SK-N-MC (cell line): ENCODE data around the gene MEX3B.
A peak's percentile ranks its signal among the peaks of the same experiment; 100 is the strongest.
"Not testable (repeated sequence)": the region's sequence is repeated elsewhere in the genome, so short reads cannot be mapped to it uniquely, and the experiment has no call there.

Experiments used
- DNase-seq: peaks from one replicate; pipeline ENCODE4 v3.0.0-alpha.2; 2011; ENCODE audit warnings: low read depth, low spot score
- H3K27ac ChIP-seq: fragments of 200-600 bp; sonication (generic); 2 replicates; pipeline ENCODE4 v1.5.1; 2016; ENCODE audit warnings: mixed run types
- H3K36me3 ChIP-seq: fragments of 200-600 bp; sonication (generic); 2 replicates; pipeline ENCODE4 v1.6.1; 2017; ENCODE audit warnings: antibody characterized with exemption, low read length, mixed read lengths; ENCODE audit not compliant: insufficient read depth
- H3K4me3 ChIP-seq: fragments of 200-600 bp; sonication (generic); 2 replicates; pipeline ENCODE4 v1.5.1; 2016
- H3K9ac ChIP-seq: fragments of 200-600 bp; sonication (generic); 2 replicates; pipeline ENCODE4 v1.8.0; 2017; ENCODE audit warnings: mixed run types, mixed read lengths; ENCODE audit not compliant: insufficient read length
- H3K9me3 ChIP-seq: fragments of 200-600 bp; sonication (generic); 2 replicates; pipeline ENCODE4 v1.6.1; 2017; ENCODE audit warnings: low read depth, mild to moderate bottlenecking, antibody characterized with exemption, low read length, moderate library complexity, mixed read lengths
- EZH2 ChIP-seq: fragments of 200-600 bp; sonication (generic); IDR thresholded peaks from one replicate; pipeline ENCODE4 v1.6.1; 2017; ENCODE audit warnings: antibody characterized with exemption
- FOXP2 ChIP-seq: optimal IDR thresholded peaks from 2 replicates; pipeline ENCODE3; 2011; ENCODE audit warnings: mild to moderate bottlenecking, moderate library complexity; ENCODE audit not compliant: insufficient read depth; ENCODE audit errors: extremely low read length, control extremely low read depth
- POLR2AphosphoS5 ChIP-seq: IDR thresholded peaks from 2 replicates; pipeline ENCODE4 v1.6.1; 2012; ENCODE audit warnings: mild to moderate bottlenecking, low read depth, low read length, borderline replicate concordance

MEX3B gene

DNA sequence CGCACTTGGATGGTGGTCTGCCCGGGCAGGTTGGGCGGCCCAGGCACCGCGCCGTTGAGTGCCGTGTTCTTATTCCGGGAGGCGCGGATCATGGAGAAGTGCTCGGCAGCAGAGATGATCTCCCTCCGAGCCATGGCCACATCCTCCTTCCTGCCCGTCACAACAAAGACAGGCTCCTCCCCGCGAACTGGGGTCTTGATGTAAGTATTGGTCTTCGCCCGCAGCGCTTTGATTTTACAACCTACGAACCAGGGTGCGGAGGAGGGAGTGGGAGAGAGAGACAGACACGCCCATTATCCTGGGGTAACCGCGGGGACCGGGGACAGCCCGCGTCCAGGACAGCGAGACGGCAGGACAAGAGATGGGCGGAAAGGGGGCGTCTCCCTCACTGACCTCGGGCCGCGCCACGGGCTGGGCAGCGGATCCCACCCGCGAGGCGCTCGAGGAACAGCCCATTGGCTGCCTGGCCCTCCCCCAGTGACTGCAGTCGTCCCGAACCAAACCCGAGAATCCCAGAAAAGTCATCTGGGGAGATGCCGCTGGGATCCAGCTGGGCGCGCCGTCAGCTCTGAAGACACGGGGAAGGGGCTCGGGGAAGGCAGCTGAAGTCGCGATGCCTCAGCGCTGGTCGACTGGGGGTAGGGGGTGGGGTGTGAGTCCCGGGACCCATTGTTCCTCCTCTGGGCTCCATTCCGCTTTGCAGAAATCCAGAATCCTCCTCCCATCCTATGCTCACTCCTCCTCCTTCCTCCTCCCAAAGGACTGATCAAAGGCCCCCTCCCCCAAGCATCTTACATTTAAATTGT lies 1.2 kb downstream of the MEX3B start:
- Histone ChIP-seq H3K9ac (peak overlapping the region; percentile 69), H3K27ac (no peak overlapping the region), H3K36me3 (no peaks in the 10 kb centered on the region; the same call in 1 of the 2 replicates), H3K4me3 (peak overlapping the region; percentile 94), H3K9me3 (no peaks in the 10 kb centered on the region)
- no peak for DNase-seq
- TF ChIP-seq FOXP2 (no peak), POLR2AphosphoS5 (no peak), EZH2 (no peak)

- no peak for DNase-seq
- Histone ChIP-seq H3K27ac (no peak overlapping the region), H3K9me3 (no peaks in the 10 kb centered on the region), H3K4me3 (peak overlapping the region; percentile 94), H3K36me3 (no peaks in the 10 kb centered on the region; the same call in 1 of the 2 replicates), H3K9ac (no peak overlapping the region)
- TF ChIP-seq EZH2 = no peak
- TF ChIP-seq FOXP2 = no peak
- TF ChIP-seq POLR2AphosphoS5 = no peak
Measured at GRCh38 chr15:82043796-82044372, 1.9 kb downstream of the MEX3B start.

GRCh38 chr15:82043130-82043673 lies 2.6 kb downstream of the MEX3B start:
- no peak overlapping the region for H3K27ac ChIP-seq
- H3K9ac ChIP-seq = no peak overlapping the region
- no peak overlapping the region for H3K4me3 ChIP-seq
- TF ChIP-seq FOXP2 = no peak
- no peak for TF ChIP-seq EZH2
- no peak for TF ChIP-seq POLR2AphosphoS5
- H3K9me3 ChIP-seq = no peaks in the 10 kb centered on the region
- H3K36me3 ChIP-seq = no peaks in the 10 kb centered on the region; the same call in 1 of the 2 replicates
- no peak for DNase-seq

- Histone ChIP-seq H3K27ac (no peak overlapping the region), H3K4me3 (no peak overlapping the region), H3K9me3 (no peaks in the 10 kb centered on the region), H3K9ac (no peak overlapping the region), H3K36me3 (no peaks in the 10 kb centered on the region; the same call in 1 of the 2 replicates)
- TF ChIP-seq FOXP2 (no peak), EZH2 (no peak), POLR2AphosphoS5 (no peak)
- DNase-seq = no peak
Measured at GRCh38 chr15:82040862-82041261, 5.0 kb downstream of the MEX3B start.

DNA sequence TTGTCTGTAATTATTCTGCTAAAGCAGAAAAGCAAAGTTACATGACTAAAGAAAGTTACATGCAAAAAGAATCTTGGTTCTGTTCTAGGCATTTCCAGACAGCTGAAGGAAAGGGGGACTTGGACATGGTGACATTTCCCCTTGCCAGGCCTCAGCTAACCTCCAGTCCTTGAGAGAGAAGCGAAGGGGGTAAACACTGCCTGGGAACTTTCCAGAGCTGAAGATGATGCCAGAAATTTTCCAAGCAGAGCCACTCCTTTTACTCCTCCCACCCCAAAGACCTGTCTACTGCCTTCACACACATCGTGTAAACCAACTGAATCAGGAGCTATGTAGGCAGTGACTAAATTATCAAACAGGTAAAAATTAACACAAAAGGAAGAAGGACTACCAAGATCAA lies 5.4 kb downstream of the MEX3B start:
- no peaks in the 10 kb centered on the region; the same call in 1 of the 2 replicates for H3K36me3 ChIP-seq
- TF ChIP-seq FOXP2 (no peak), POLR2AphosphoS5 (no peak), EZH2 (no peak)
- DNase-seq = no peak
- no peak overlapping the region for H3K27ac ChIP-seq
- no peak overlapping the region for H3K4me3 ChIP-seq
- H3K9me3 ChIP-seq = no peaks in the 10 kb centered on the region
- H3K9ac ChIP-seq = no peak overlapping the region

- Histone ChIP-seq H3K4me3 (no peak overlapping the region), H3K36me3 (no peaks in the 10 kb centered on the region; the same call in 1 of the 2 replicates), H3K27ac (no peak overlapping the region), H3K9me3 (no peaks in the 10 kb centered on the region), H3K9ac (no peak overlapping the region)
- no peak for DNase-seq
- TF ChIP-seq POLR2AphosphoS5 = no peak
- no peak for TF ChIP-seq EZH2
- no peak for TF ChIP-seq FOXP2
Measured at GRCh38 chr15:82039871-82040270, 5.9 kb downstream of the MEX3B start.

DNA sequence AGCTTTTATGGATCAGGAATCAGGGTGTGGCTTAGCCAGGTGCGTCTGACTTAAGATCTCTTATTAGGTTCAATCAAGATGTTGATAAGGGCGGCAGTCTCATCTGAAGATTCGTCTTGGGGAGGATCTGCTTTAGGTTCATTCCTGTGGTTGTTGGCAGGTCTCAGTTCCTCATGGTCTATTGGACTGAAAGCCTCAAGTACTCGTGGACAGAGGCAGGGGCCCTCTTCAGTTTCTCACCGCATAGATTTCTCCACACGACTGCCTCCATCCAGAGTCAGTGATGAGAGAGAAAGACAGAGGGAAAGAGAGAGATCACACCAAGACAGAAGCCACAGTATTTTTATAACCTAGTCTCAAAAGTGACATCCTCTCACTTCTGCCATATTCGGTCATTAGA lies 9.4 kb downstream of the MEX3B start:
- TF ChIP-seq EZH2 (no peak), POLR2AphosphoS5 (no peak), FOXP2 (no peak)
- Histone ChIP-seq H3K27ac (no peak overlapping the region), H3K9ac (no peak overlapping the region), H3K9me3 (no peaks in the 10 kb centered on the region), H3K4me3 (no peak overlapping the region), H3K36me3 (no peaks in the 10 kb centered on the region)
- no peak for DNase-seq

DNA sequence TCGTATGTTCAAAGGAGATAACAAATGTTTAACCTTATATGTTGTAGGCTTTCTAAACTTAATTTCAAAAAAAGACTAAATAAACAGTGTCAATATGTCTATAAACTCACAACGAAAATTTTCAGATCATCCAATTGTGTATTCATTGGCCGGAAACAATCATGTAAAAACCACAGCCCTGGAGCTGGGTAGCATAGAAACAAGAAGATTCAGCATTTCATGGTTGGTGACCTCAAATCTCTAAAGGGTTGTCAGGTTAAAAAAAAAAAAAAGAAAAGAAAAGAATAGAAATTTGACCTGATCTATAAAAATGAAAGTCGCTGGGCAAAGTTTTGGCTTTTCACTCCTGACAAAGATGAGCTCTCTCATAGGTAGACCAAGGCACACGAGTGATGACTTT lies 13.9 kb downstream of the MEX3B start:
- Histone ChIP-seq H3K9me3 (no peaks in the 10 kb centered on the region), H3K27ac (no peak overlapping the region), H3K4me3 (no peak overlapping the region), H3K9ac (no peak overlapping the region), H3K36me3 (no peaks in the 10 kb centered on the region)
- TF ChIP-seq POLR2AphosphoS5 = no peak
- no peak for TF ChIP-seq EZH2
- no peak for TF ChIP-seq FOXP2
- no peak for DNase-seq

DNA sequence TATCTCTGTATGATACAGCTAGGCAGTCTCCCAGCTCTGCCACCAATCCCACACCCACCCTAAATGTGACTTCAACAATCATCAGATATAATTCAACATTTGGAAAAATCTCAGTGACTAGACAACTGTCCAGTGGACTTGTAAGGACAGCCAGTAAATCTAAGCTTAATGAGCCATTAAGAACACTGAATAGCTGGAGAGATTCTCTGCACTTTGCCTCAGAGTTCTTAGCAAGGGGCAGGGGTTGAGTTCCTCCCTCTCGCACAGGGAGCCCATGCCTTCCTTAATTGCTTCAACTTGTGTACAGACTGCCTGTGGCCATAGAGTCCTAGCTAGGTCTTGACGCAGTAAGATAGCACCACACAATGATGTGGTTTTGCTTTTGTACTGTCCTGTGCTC lies 15.6 kb downstream of the MEX3B start:
- H3K4me3 ChIP-seq = no peak overlapping the region

DNA sequence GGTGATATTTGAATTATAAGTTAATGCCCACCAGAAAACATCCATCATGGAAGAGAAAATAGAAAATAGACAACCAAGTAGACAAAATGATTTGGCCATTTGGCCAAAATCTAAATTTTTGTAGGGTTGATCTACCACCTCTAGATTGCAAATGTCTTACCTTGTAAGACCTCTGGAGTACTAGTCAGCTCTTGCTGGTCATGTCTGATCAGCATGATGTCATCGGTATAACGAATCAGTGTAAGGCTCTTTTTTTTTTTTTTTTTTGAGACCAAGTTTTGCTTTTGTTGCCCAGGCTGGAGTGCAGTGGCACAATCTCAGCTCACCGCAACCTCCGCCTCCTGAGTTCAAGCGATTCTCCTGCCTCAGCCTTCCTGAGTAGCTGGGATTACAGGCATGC lies 17.7 kb downstream of the MEX3B start:
- H3K9me3 ChIP-seq, H3K36me3 ChIP-seq, DNase-seq, H3K9ac ChIP-seq, H3K4me3 ChIP-seq, H3K27ac ChIP-seq: not testable (repeated sequence)

More for the DNA sequence above, 15.6 kb downstream of the MEX3B start:
- Histone ChIP-seq H3K27ac (no peak overlapping the region), H3K36me3 (no peaks in the 10 kb centered on the region), H3K9me3 (no peaks in the 10 kb centered on the region), H3K9ac (no peak overlapping the region)
- no peak for DNase-seq
- TF ChIP-seq FOXP2 = no peak
- no peak for TF ChIP-seq EZH2
- no peak for TF ChIP-seq POLR2AphosphoS5
